OCI-LY3 (cell line): ENCODE results near the gene PRKCQ.

Source experiments
- H2AFZ ChIP-seq: fragments of 200-600, 300-600 bp; shearing (Covaris generic); 2 replicates; pipeline ENCODE4 v1.6.0; 2014; ENCODE audit warnings: antibody characterized with exemption, low read depth, low read length
- H3K27ac ChIP-seq: fragments of 200-600, 300-600 bp; sonication (generic); 2 replicates; pipeline ENCODE4 v1.5.1; 2014; ENCODE audit warnings: mild to moderate bottlenecking, low read length, moderate library complexity, mixed read lengths
- H3K27me3 ChIP-seq: fragments of 200-600, 300-600 bp; sonication (generic); 2 replicates; pipeline ENCODE4 v1.6.1; 2014; ENCODE audit warnings: low read depth, low read length, mixed read lengths
- H3K36me3 ChIP-seq: fragments of 200-600, 300-600 bp; sonication (generic); replicated peaks from 2 replicates; pipeline ENCODE3; 2014; ENCODE audit warnings: low read depth, low read length, mixed read lengths
- H3K4me1 ChIP-seq: fragments of 300-600, 200-600 bp; sonication (generic); 2 replicates; pipeline ENCODE4 v1.6.1; 2014; ENCODE audit warnings: low read length, mixed read lengths
- H3K4me2 ChIP-seq: fragments of 200-600, 300-600 bp; sonication (generic); 2 replicates; pipeline ENCODE4 v1.6.1; 2014; ENCODE audit warnings: low read length, mixed read lengths
- H3K4me3 ChIP-seq: fragments of 300-600, 200-600 bp; sonication (generic); 2 replicates; pipeline ENCODE4 v1.5.1; 2014; ENCODE audit warnings: antibody characterized with exemption, mild to moderate bottlenecking, low read length, moderate library complexity
- H3K79me2 ChIP-seq: fragments of 300-600, 200-600 bp; shearing (Covaris generic); 2 replicates; pipeline ENCODE4 v1.6.1; 2014; ENCODE audit warnings: mild to moderate bottlenecking, low read length, mixed read lengths
- H3K9ac ChIP-seq: fragments of 300-600, 200-600 bp; shearing (Covaris generic); 2 replicates; pipeline ENCODE4 v1.6.0; 2014; ENCODE audit warnings: mild to moderate bottlenecking, low read length, moderate library complexity
- H3K9me3 ChIP-seq: fragments of 200-600, 300-600 bp; shearing (Covaris generic); 2 replicates; pipeline ENCODE4 v1.6.1; 2014; ENCODE audit warnings: low read length, mixed read lengths; ENCODE audit not compliant: insufficient read depth
- H4K20me1 ChIP-seq: fragments of 200-600, 300-600 bp; sonication (generic); 2 replicates; pipeline ENCODE4 v1.6.1; 2016; ENCODE audit warnings: low read length, mixed read lengths; ENCODE audit not compliant: insufficient read depth
- EZH2phosphoT487 ChIP-seq: fragments of 200-600 bp; shearing (Covaris generic); IDR thresholded peaks from 2 replicates; pipeline ENCODE4 v1.6.1; 2018; ENCODE audit warnings: antibody characterized with exemption, mixed run types, low read depth
- TF ChIP-seq, protein P1 (sequence below): fragments of 200-600, 300-600 bp; sonication (generic); IDR thresholded peaks from 2 replicates; pipeline ENCODE4 v1.5.1; 2014; ENCODE audit warnings: antibody characterized with exemption, low read length, low read depth

The PRKCQ gene

DNA sequence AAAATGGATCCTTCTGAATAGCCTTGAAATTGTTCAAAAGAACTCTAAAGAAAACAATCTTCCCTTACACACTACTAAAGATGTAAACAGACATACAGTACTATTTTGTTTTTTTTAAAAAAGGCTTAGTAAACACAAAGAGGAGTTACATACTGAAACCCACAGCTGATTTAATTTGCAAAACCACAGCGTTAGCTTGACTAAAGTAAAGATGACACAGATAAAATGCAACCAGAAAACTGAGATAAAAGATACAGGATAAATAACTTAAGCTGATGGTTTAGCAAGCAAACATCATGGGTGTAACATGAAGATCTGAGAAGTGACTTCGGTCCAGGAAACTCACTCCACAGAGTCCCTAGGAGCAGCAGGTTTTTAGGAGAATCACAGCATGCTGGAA lies 21.8 kb downstream of the PRKCQ start:
- Histone ChIP-seq H3K9me3 (no peaks in the 10 kb centered on the region), H3K4me2 (no peak overlapping the region), H2AFZ (no peak overlapping the region), H3K4me3 (no peak overlapping the region), H3K9ac (no peak overlapping the region), H4K20me1 (no peaks in the 10 kb centered on the region), H3K27me3 (no peaks in the 10 kb centered on the region), H3K36me3 (no peaks in the 10 kb centered on the region), H3K27ac (no peak overlapping the region), H3K79me2 (no peaks in the 10 kb centered on the region), H3K4me1 (no peaks in the 10 kb centered on the region)
- TF ChIP-seq, protein P1, sequence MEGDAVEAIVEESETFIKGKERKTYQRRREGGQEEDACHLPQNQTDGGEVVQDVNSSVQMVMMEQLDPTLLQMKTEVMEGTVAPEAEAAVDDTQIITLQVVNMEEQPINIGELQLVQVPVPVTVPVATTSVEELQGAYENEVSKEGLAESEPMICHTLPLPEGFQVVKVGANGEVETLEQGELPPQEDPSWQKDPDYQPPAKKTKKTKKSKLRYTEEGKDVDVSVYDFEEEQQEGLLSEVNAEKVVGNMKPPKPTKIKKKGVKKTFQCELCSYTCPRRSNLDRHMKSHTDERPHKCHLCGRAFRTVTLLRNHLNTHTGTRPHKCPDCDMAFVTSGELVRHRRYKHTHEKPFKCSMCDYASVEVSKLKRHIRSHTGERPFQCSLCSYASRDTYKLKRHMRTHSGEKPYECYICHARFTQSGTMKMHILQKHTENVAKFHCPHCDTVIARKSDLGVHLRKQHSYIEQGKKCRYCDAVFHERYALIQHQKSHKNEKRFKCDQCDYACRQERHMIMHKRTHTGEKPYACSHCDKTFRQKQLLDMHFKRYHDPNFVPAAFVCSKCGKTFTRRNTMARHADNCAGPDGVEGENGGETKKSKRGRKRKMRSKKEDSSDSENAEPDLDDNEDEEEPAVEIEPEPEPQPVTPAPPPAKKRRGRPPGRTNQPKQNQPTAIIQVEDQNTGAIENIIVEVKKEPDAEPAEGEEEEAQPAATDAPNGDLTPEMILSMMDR: no peak
- no peak for TF ChIP-seq EZH2phosphoT487

DNA sequence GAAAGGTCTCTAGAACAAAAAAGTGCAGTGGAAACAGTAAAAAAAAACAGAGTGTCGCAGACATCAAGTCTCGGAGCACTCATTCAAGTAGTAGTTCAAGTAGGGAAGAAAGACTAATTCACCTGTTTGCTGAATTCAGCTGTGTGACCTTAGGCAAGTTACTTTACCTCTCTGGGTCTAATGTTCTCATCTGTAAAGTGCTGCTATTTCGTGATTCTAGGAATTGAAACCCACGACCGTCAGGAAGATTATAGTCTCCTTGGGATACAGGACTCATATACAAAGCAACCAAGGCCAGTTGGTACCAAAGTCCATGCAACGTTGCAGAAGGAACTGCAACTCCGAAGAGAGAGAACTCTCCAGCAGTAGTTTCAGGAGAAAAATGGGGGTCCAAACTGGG lies 26.1 kb downstream of the PRKCQ start:
- no peak overlapping the region for H3K9ac ChIP-seq
- no peaks in the 10 kb centered on the region for H3K36me3 ChIP-seq
- H3K79me2 ChIP-seq: no peaks in the 10 kb centered on the region
- TF ChIP-seq EZH2phosphoT487: no peak
- TF ChIP-seq, protein P1: no peak
- H2AFZ ChIP-seq: no peak overlapping the region
- no peak overlapping the region for H3K4me2 ChIP-seq
- H3K4me3 ChIP-seq: no peak overlapping the region
- H4K20me1 ChIP-seq: no peaks in the 10 kb centered on the region
- no peaks in the 10 kb centered on the region for H3K4me1 ChIP-seq
- H3K9me3 ChIP-seq: no peaks in the 10 kb centered on the region
- H3K27ac ChIP-seq: no peak overlapping the region
- no peaks in the 10 kb centered on the region for H3K27me3 ChIP-seq

DNA sequence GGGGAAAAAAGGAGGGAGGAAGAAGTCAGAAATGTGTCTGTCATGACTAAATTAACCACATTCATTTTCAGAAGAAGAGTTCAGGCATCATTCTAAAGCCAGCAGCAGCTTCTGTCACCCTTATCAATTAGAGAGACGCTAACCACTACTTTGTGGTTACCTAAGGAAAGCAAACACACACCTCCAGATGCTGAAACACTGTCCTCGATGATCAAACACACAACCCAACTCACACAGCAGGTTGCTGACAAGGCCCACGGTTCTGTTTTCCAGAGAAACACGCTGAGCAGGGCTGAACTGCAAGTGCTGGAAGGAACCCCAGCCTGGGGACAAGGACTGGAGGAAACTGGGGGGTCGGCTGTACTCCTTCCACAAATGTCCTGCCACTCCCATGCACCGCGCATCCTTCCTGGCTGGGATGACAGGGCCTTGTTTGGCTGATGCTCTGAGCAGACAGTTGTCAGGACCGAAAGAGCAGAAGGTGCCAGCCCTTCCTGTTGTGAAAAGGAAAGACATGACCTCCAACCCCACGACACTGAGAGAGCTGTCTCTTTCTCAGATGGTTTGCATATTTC lies 36.6 kb downstream of the PRKCQ start:
- Histone ChIP-seq H3K4me1 (no peaks in the 10 kb centered on the region), H4K20me1 (no peaks in the 10 kb centered on the region), H2AFZ (no peak overlapping the region), H3K4me2 (no peak overlapping the region), H3K36me3 (no peaks in the 10 kb centered on the region), H3K9me3 (no peaks in the 10 kb centered on the region), H3K4me3 (no peak overlapping the region), H3K27ac (no peak overlapping the region), H3K9ac (no peak overlapping the region), H3K27me3 (no peaks in the 10 kb centered on the region), H3K79me2 (no peaks in the 10 kb centered on the region)
- no peak for TF ChIP-seq EZH2phosphoT487
- TF ChIP-seq, protein P1: no peak

DNA sequence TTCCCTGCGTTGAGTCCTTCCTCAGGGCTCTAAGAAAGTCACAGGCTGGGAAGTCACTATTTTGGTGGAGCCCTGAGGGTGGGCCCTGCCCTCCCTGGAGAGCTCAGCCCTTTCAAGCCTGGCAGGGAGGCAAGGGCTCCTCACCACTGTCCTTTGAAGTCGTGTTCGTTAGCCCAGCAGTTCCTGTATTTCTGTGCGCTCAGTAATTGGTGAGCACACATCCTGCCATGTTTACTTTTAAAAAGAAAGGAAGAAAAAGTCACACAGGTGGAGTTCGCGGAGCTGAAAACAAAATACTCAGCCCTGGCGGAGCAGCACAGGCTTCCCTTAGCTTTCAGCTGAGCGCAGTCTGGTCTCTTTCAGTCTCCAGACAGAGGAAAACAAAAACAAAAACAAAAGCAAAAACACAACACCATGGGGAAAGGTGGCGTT lies 37.1 kb downstream of the PRKCQ start:
- Histone ChIP-seq H3K9me3 (no peaks in the 10 kb centered on the region), H2AFZ (no peak overlapping the region), H3K27ac (no peak overlapping the region), H3K4me3 (no peak overlapping the region), H3K9ac (no peak overlapping the region), H3K4me2 (no peak overlapping the region), H3K27me3 (no peaks in the 10 kb centered on the region), H3K79me2 (no peaks in the 10 kb centered on the region), H3K4me1 (no peaks in the 10 kb centered on the region), H4K20me1 (no peaks in the 10 kb centered on the region), H3K36me3 (no peaks in the 10 kb centered on the region)
- no peak for TF ChIP-seq EZH2phosphoT487
- TF ChIP-seq, protein P1: no peak
